C4-2B (cell line): ENCODE measurements around the gene EPN2.

Experiments
- ZFX ChIP-seq: fragments of 450-650 bp; IDR thresholded peaks from 2 replicates; pipeline ENCODE4 v1.6.1; 2017
- TF ChIP-seq, protein P1 (sequence below): fragments of 450-650 bp; conservative IDR thresholded peaks from 2 replicates; pipeline ENCODE4 v1.5.1; 2017; ENCODE audit warnings: mild to moderate bottlenecking

GRCh38 chr17:19244781-19245180 lies 7.6 kb downstream of the EPN2 start:
- TF ChIP-seq, protein P1, sequence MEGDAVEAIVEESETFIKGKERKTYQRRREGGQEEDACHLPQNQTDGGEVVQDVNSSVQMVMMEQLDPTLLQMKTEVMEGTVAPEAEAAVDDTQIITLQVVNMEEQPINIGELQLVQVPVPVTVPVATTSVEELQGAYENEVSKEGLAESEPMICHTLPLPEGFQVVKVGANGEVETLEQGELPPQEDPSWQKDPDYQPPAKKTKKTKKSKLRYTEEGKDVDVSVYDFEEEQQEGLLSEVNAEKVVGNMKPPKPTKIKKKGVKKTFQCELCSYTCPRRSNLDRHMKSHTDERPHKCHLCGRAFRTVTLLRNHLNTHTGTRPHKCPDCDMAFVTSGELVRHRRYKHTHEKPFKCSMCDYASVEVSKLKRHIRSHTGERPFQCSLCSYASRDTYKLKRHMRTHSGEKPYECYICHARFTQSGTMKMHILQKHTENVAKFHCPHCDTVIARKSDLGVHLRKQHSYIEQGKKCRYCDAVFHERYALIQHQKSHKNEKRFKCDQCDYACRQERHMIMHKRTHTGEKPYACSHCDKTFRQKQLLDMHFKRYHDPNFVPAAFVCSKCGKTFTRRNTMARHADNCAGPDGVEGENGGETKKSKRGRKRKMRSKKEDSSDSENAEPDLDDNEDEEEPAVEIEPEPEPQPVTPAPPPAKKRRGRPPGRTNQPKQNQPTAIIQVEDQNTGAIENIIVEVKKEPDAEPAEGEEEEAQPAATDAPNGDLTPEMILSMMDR, result no peak
- no peak for TF ChIP-seq ZFX
